OCI-LY1 (cell line): ENCODE results near the gene MFSD8.

Experiments
- CTCF ChIP-seq: fragments of 200-600 bp; sonication (generic), shearing (Covaris generic); IDR thresholded peaks from 2 replicates; pipeline ENCODE4 v1.5.1; 2017; ENCODE audit warnings: mild to moderate bottlenecking, antibody characterized with exemption, low read length, moderate library complexity, mixed read lengths
- EZH2 ChIP-seq: fragments of 200-600 bp; sonication (generic), shearing (Covaris generic); IDR thresholded peaks from 2 replicates; pipeline ENCODE4 v1.8.0; 2017; ENCODE audit warnings: borderline replicate concordance, mixed run types, mild to moderate bottlenecking, antibody characterized with exemption, low read length, moderate library complexity, mixed read lengths

- TF ChIP-seq CTCF (peak; percentile 5; the same call in 1 of the 2 replicates), EZH2 (no peak)
These were observed 83.5 kb downstream of the MFSD8 start for GRCh38 chr4:127881563-127881864.
